ENCODE results near the gene LITAFD. TPM values are rescaled to one million over a fixed set of nuclear protein-coding genes. Genes with fewer than 3 reads are reported as not detected.

The LITAFD gene
- total RNA-seq, 1 donor from 2014 or later: not detected

GRCh38 chr16:8921347-8921984 lies 39.3 kb downstream of the LITAFD start:
- intact Hi-C loops (cut with micrococcal nuclease): no loop called here
- ATAC-seq (ENCODE audit: low read depth): no peak
- Mint-ChIP-seq H3K4me1 (peaks cover 18% of the 10 kb centered on the region), H3K36me3 (ENCODE audit: low read depth) (peaks cover 92% of the 10 kb centered on the region), H3K9me3 (no peaks in the 10 kb centered on the region), H3K4me3 (no peak overlapping the region), H3K27ac (no peak overlapping the region), H3K27me3 (no peaks in the 10 kb centered on the region)
- no peak for TF ChIP-seq CTCF (IDR thresholded peaks at IDR 0.05)
- no peak for DNase-seq
- ChIA-PET CTCF (no interaction called here), POLR2A (no interaction called here)

- H3K9me3 Mint-ChIP-seq: no peaks in the 10 kb centered on the region
- DNase-seq (no peak), ATAC-seq (ENCODE audit: low read depth) (no peak)
- peaks cover 89% of the 10 kb centered on the region for H3K36me3 Mint-ChIP-seq (ENCODE audit: low read depth)
- intact Hi-C loops (cut with micrococcal nuclease): no loop called here
- ChIA-PET CTCF (interaction anchor here (0.7 kb wide), 1 partner anchor 179 kb away, joined by 3 read pairs; no protein-coding TSS in a partner anchor), POLR2A (no interaction called here)
- H3K27me3 Mint-ChIP-seq: no peaks in the 10 kb centered on the region
- peaks cover 14% of the 10 kb centered on the region for H3K4me1 Mint-ChIP-seq
- no peak for TF ChIP-seq CTCF (IDR thresholded peaks at IDR 0.05)
- H3K4me3 Mint-ChIP-seq: no peak overlapping the region
- no peak overlapping the region for H3K27ac Mint-ChIP-seq
Observed at GRCh38 chr16:8923199-8923598, 41.0 kb downstream of the LITAFD start.

DNA sequence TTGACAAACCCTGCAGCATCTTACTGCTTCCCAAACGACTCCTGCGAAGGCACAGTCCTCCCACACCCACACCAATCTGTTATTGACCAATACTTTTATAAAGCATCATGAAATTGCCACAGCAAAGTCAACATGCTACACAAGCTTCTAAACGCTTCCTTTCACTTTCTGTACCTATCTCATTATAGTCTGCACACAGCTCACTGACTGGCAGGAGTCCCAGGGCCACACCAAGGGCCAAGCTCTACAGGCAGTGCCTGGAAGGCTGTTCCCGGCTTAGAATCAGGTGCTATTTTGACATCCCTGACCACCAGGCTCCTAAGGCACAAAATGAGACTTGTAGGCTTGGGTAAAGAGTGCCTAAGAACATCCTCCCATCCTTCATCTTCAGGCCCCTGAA lies 42.1 kb downstream of the LITAFD start:
- no peak for ATAC-seq (ENCODE audit: low read depth)
- H3K27ac Mint-ChIP-seq: no peak overlapping the region
- no peak for DNase-seq
- H3K4me3 Mint-ChIP-seq: no peak overlapping the region
- H3K9me3 Mint-ChIP-seq: no peaks in the 10 kb centered on the region
- peaks cover 24% of the 10 kb centered on the region for H3K4me1 Mint-ChIP-seq
- CTCF ChIA-PET: interaction anchor here (1.1 kb wide), 1 partner anchor 85 kb away, joined by 3 read pairs; no protein-coding TSS in a partner anchor
- H3K36me3 Mint-ChIP-seq (ENCODE audit: low read depth): peaks cover 89% of the 10 kb centered on the region
- POLR2A ChIA-PET: no interaction called here
- H3K27me3 Mint-ChIP-seq: no peaks in the 10 kb centered on the region
- intact Hi-C loops (cut with micrococcal nuclease): no loop called here
- no peak for TF ChIP-seq CTCF (IDR thresholded peaks at IDR 0.05)

DNA sequence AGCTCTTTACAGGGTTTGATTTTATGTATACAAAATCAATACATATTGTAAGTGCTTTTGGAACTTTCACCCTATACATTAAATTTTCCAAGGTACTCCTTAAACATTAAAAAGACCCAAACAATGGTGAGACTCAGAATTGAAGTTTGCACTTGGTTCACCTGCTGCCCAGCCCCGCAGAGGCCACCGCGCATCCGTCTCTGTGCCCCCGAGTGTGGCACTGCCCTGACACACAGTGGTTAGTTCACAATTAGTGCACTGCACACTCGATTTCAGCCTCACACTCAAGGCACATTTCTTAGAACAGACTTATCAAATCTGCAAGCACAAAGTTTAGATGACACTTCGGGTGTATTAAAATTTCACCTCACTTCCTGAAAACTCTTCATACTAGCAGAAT lies 43.3 kb downstream of the LITAFD start:
- CTCF ChIA-PET: no interaction called here
- peaks cover 83% of the 10 kb centered on the region for H3K36me3 Mint-ChIP-seq (ENCODE audit: low read depth)
- TF ChIP-seq CTCF (IDR thresholded peaks at IDR 0.05): no peak

DNA sequence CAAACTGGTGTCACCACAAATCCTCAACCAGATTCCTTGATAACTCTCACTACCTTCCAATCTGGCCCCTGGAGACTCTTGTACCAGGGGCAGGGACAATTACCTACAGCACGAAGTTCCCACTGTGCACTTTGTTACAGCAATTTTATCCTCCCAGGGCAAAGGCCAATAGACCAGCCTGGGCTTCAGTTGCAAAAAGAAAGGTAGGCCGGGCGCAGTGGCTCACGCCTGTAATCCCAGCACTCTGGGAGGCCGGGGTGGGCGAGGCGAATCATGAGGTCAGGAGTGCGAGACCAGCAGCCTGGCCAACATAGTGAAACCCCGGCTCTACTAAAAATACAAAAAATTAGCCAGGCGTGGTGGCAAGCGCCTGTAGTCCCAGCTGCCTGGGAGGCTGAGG lies 44.7 kb downstream of the LITAFD start:
- Mint-ChIP-seq H3K27me3 (no peaks in the 10 kb centered on the region), H3K4me3 (no peak overlapping the region), H3K27ac (no peak overlapping the region), H3K9me3 (no peaks in the 10 kb centered on the region), H3K36me3 (ENCODE audit: low read depth) (peaks cover 69% of the 10 kb centered on the region), H3K4me1 (peaks cover 42% of the 10 kb centered on the region)
- DNase-seq (no peak), ATAC-seq (ENCODE audit: low read depth) (no peak)
- CTCF ChIA-PET: no interaction called here
- POLR2A ChIA-PET: no interaction called here
- no peak for TF ChIP-seq CTCF (IDR thresholded peaks at IDR 0.05)
- intact Hi-C loops (cut with micrococcal nuclease): loop anchor here (5.0 kb wide), 1 partner anchor 35 kb away; the partner anchor contains the start of gene USP7

More for the DNA sequence above, 43.3 kb downstream of the LITAFD start:
- intact Hi-C loops (cut with micrococcal nuclease): loop anchor here (5.0 kb wide), 1 partner anchor 37 kb away; the partner anchor contains the start of gene USP7
- Mint-ChIP-seq H3K27ac (no peak overlapping the region), H3K4me1 (peaks cover 33% of the 10 kb centered on the region), H3K4me3 (no peak overlapping the region), H3K9me3 (no peaks in the 10 kb centered on the region), H3K27me3 (no peaks in the 10 kb centered on the region)
- POLR2A ChIA-PET: no interaction called here
- DNase-seq (no peak), ATAC-seq (ENCODE audit: low read depth) (no peak)
